COLO829 (cell line): ENCODE measurements around the gene IFT22.
"Not testable (repeated sequence)": the region's sequence is repeated elsewhere in the genome, so short reads cannot be mapped to it uniquely, and the experiment has no call there.

Source experiments
- DNase-seq: peaks from one replicate; pipeline ENCODE4 v3.0.0; 2012; ENCODE audit warnings: low spot score

Gene IFT22

GRCh38 chr7:101308245-101309085 lies 13.1 kb downstream of the IFT22 start:
- DNase-seq, result no peak

GRCh38 chr7:101306307-101306706 lies 15.3 kb downstream of the IFT22 start:
- no peak for DNase-seq

- no peak for DNase-seq
Measured at GRCh38 chr7:101303102-101303701, 18.4 kb downstream of the IFT22 start.

GRCh38 chr7:101302641-101303101 lies 18.9 kb downstream of the IFT22 start:
- DNase-seq, result no peak

- DNase-seq, result no peak
Measured at GRCh38 chr7:101300465-101301376, 20.9 kb downstream of the IFT22 start.

GRCh38 chr7:101299511-101300464 lies 21.8 kb downstream of the IFT22 start:
- no peak for DNase-seq

- DNase-seq, result no peak
Measured at GRCh38 chr7:101294832-101295121, 26.8 kb downstream of the IFT22 start.

GRCh38 chr7:101294039-101294831 lies 27.4 kb downstream of the IFT22 start:
- no peak for DNase-seq

- DNase-seq, result not testable (repeated sequence)
Measured at GRCh38 chr7:101293069-101294021, 28.3 kb downstream of the IFT22 start.

GRCh38 chr7:101292566-101292965 lies 29.0 kb downstream of the IFT22 start:
- not testable (repeated sequence) for DNase-seq

- not testable (repeated sequence) for DNase-seq
Measured at GRCh38 chr7:101290186-101291037, 31.2 kb downstream of the IFT22 start.

- not testable (repeated sequence) for DNase-seq
Measured at GRCh38 chr7:101289687-101290086, 31.9 kb downstream of the IFT22 start.

GRCh38 chr7:101288439-101288838 lies 33.2 kb downstream of the IFT22 start:
- DNase-seq, result no peak

- no peak for DNase-seq
Measured at GRCh38 chr7:101287032-101287431, 34.6 kb downstream of the IFT22 start.

- not testable (repeated sequence) for DNase-seq
Measured at GRCh38 chr7:101285880-101286279, 35.7 kb downstream of the IFT22 start.

- DNase-seq, result no peak
Measured at GRCh38 chr7:101285171-101285570, 36.4 kb downstream of the IFT22 start.

GRCh38 chr7:101280912-101281311 lies 40.7 kb downstream of the IFT22 start:
- not testable (repeated sequence) for DNase-seq
